Glutamatergic neuron (in vitro differentiated cells): ENCODE data around the gene GREM1. TPM values are rescaled to one million over a fixed set of nuclear protein-coding genes. Genes with fewer than 3 reads are reported as not detected.

ENCODE experiments used
- DNase-seq: peaks from one replicate; pipeline ENCODE4 v3.0.0; 2022
- H3K27ac Mint-ChIP-seq: one replicate; pipeline ENCODE4 v1.8.0; 2020; ENCODE audit warnings: mild to moderate bottlenecking, mixed read lengths, inconsistent platforms; ENCODE audit not compliant: unreplicated experiment
- H3K27me3 Mint-ChIP-seq: one replicate; pipeline ENCODE4 v1.8.0; 2020; ENCODE audit warnings: mild to moderate bottlenecking, moderate library complexity, mixed read lengths, inconsistent platforms; ENCODE audit not compliant: unreplicated experiment
- H3K36me3 Mint-ChIP-seq: one replicate; pipeline ENCODE4 v1.8.0; 2020; ENCODE audit warnings: mild to moderate bottlenecking, mixed read lengths, inconsistent platforms; ENCODE audit not compliant: unreplicated experiment
- H3K4me1 Mint-ChIP-seq: one replicate; pipeline ENCODE4 v1.8.0; 2020; ENCODE audit warnings: mild to moderate bottlenecking, low read depth, mixed read lengths, inconsistent platforms; ENCODE audit not compliant: unreplicated experiment
- H3K4me3 Mint-ChIP-seq: one replicate; pipeline ENCODE4 v1.8.0; 2020; ENCODE audit warnings: mild to moderate bottlenecking, mixed read lengths, inconsistent platforms; ENCODE audit not compliant: unreplicated experiment
- H3K9me3 Mint-ChIP-seq: one replicate; pipeline ENCODE4 v1.8.0; 2020; ENCODE audit warnings: mild to moderate bottlenecking, moderate library complexity, mixed read lengths, inconsistent platforms; ENCODE audit not compliant: unreplicated experiment
- CTCF ChIP-seq: fragments of 200-600 bp; sonication (generic); IDR thresholded peaks from one replicate; pipeline ENCODE4 v1.5.0; 2021; ENCODE audit not compliant: partially characterized antibody, unreplicated experiment
- total RNA-seq: library from RNA; stranded (reverse); fragmentation: NEBNext Ultra II Directional; extraction: Animal tissue kit (Norgen Biotek cat#: 25700); gene quantifications from one replicate; pipeline ENCODE4 v1.2.1, GENCODE V29; 2021; ENCODE audit not compliant: unreplicated experiment

GREM1 gene
- total RNA-seq, 1 donor from 2014 or later: not detected

DNA sequence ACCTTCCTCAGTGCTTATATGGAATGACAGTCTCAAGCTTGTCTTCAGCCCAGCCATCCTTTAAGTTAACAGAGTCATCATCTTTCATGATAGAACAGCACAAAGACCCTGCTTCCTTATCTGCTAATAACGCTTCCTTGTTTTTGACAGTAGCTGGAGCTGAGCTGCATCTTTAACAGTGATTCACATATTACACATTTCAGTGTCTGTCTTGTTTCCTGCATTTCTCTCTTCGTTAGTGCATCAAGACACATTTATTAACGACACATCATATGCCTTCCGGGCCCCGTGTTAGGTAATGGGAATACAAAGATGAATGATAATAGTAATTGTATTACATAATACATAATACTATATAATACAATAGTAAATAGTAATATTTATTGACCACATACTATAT is 30.2 kb upstream of the GREM1 start:
- H3K27ac Mint-ChIP-seq: no peak overlapping the region
- TF ChIP-seq CTCF: no peak

GRCh38 chr15:32688151-32688639 is 29.6 kb upstream of the GREM1 start:
- Mint-ChIP-seq H3K36me3 (peaks cover 7% of the 10 kb centered on the region), H3K9me3 (peaks cover 2% of the 10 kb centered on the region), H3K4me1 (no peaks in the 10 kb centered on the region), H3K27ac (no peak overlapping the region), H3K4me3 (no peak overlapping the region), H3K27me3 (no peaks in the 10 kb centered on the region)
- no peak for DNase-seq
- TF ChIP-seq CTCF: no peak

More for the DNA sequence above, 30.2 kb upstream of the GREM1 start:
- H3K4me1 Mint-ChIP-seq: no peaks in the 10 kb centered on the region
- no peak for DNase-seq
- H3K36me3 Mint-ChIP-seq: peaks cover 7% of the 10 kb centered on the region
- H3K27me3 Mint-ChIP-seq: no peaks in the 10 kb centered on the region
- peaks cover 2% of the 10 kb centered on the region for H3K9me3 Mint-ChIP-seq
- H3K4me3 Mint-ChIP-seq: no peak overlapping the region

GRCh38 chr15:32690941-32691688 is 26.7 kb upstream of the GREM1 start:
- Mint-ChIP-seq H3K27me3 (no peaks in the 10 kb centered on the region), H3K4me1 (no peaks in the 10 kb centered on the region), H3K9me3 (peaks cover 2% of the 10 kb centered on the region), H3K27ac (no peak overlapping the region), H3K4me3 (no peak overlapping the region), H3K36me3 (peaks cover 6% of the 10 kb centered on the region)
- DNase-seq: no peak
- no peak for TF ChIP-seq CTCF

DNA sequence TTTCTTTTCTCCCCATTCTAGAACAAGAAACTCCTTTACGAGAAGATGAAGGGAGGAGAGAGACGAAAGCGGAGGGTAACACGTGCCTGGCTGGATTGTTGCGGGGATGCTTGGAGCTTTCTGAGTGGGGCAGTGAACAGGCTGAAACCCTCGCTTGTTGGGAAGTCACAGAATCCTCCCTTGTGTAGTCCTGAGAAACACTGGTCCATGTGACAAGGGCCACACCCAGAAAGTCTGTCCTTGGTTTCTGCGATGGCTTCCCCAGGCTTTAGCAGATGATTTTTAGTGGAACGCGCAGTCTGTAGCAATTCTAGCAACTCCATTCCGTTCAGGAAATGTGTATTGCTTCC is 26.1 kb upstream of the GREM1 start:
- DNase-seq: no peak
- Mint-ChIP-seq H3K36me3 (peaks cover under 1% of the 10 kb centered on the region), H3K4me1 (no peaks in the 10 kb centered on the region), H3K4me3 (no peak overlapping the region), H3K27ac (no peak overlapping the region), H3K27me3 (no peaks in the 10 kb centered on the region), H3K9me3 (peaks cover 2% of the 10 kb centered on the region)
- no peak for TF ChIP-seq CTCF

- Mint-ChIP-seq H3K9me3 (peaks cover 2% of the 10 kb centered on the region), H3K36me3 (no peaks in the 10 kb centered on the region), H3K27me3 (no peaks in the 10 kb centered on the region), H3K4me1 (no peaks in the 10 kb centered on the region), H3K27ac (no peak overlapping the region), H3K4me3 (no peak overlapping the region)
- no peak for TF ChIP-seq CTCF
- no peak for DNase-seq
Observed at GRCh38 chr15:32692286-32692685, 25.5 kb upstream of the GREM1 start.
